ENCODE measurements around the gene KANK2. TPM values are rescaled to one million over a fixed set of nuclear protein-coding genes. Genes with fewer than 3 reads are reported as not detected.

Gene KANK2
- total and polyA plus RNA-seq, 8 donors: 179 to 286 (median 254) TPM

- H3K27ac ChIP-seq: no peak overlapping the region
- intact Hi-C loops (cut with DNase I): loop anchor here in 1 of 2 donors (10.0 kb wide), 1 partner anchor 171 kb away; no protein-coding TSS in a partner anchor
- no peaks in the 10 kb centered on the region for H3K27me3 ChIP-seq
- ATAC-seq (no peak), DNase-seq (no peak)
- TF ChIP-seq CTCF (IDR thresholded peaks at IDR 0.05): no peak
- peaks cover 0 to 20% of the 10 kb centered on the region in 2 donors for H3K4me1 ChIP-seq
- H3K9me3 ChIP-seq: no peaks in the 10 kb centered on the region
- peaks cover 0 to 36% of the 10 kb centered on the region in 2 donors for H3K36me3 ChIP-seq
- no peak overlapping the region for H3K4me3 ChIP-seq
Measured at GRCh38 chr19:11205939-11206570, 8.7 kb upstream of the KANK2 start.

GRCh38 chr19:11204943-11205349, 7.6 kb upstream of the KANK2 start:
- no peak overlapping the region for H3K4me3 ChIP-seq
- H3K4me1 ChIP-seq: peaks cover 0 to 20% of the 10 kb centered on the region in 2 donors
- no peak overlapping the region for H3K27ac ChIP-seq
- no peak for DNase-seq
- H3K27me3 ChIP-seq: no peaks in the 10 kb centered on the region
- H3K36me3 ChIP-seq: peaks cover 0 to 37% of the 10 kb centered on the region in 2 donors
- TF ChIP-seq CTCF (IDR thresholded peaks at IDR 0.05): no peak
- no peak for ATAC-seq
- H3K9me3 ChIP-seq: no peaks in the 10 kb centered on the region
- intact Hi-C loops (cut with DNase I): loop anchor here in 1 of 2 donors (10.0 kb wide), 1 partner anchor 170 kb away; no protein-coding TSS in a partner anchor

- DNase-seq (no peak), ATAC-seq (no peak)
- no peak overlapping the region for H3K4me3 ChIP-seq
- H3K36me3 ChIP-seq: peaks cover 0 to 42% of the 10 kb centered on the region in 2 donors
- peak in 1 of 2 donors; percentile 48 for TF ChIP-seq CTCF (IDR thresholded peaks at IDR 0.05)
- intact Hi-C loops (cut with DNase I): loop anchor here in 1 of 2 donors (10.0 kb wide), 1 partner anchor 169 kb away; no protein-coding TSS in a partner anchor
- H3K4me1 ChIP-seq: peaks cover 0 to 20% of the 10 kb centered on the region in 2 donors
- no peaks in the 10 kb centered on the region for H3K9me3 ChIP-seq
- peak overlapping the region in 1 of 2 donors; percentile 62 for H3K27ac ChIP-seq
- no peaks in the 10 kb centered on the region for H3K27me3 ChIP-seq
Measured at GRCh38 chr19:11204076-11204602, 6.8 kb upstream of the KANK2 start.

- H3K27ac ChIP-seq: peak overlapping the region; percentile 28 to 62
- no peaks in the 10 kb centered on the region for H3K27me3 ChIP-seq
- no peaks in the 10 kb centered on the region for H3K9me3 ChIP-seq
- intact Hi-C loops (cut with DNase I): loop anchor here in 1 of 2 donors (2.0 to 10.0 kb wide), 2 partner anchors 65 to 169 kb away; no protein-coding TSS in a partner anchor
- DNase-seq (peak; percentile 79 to 94 (median 86)), ATAC-seq (peak; percentile 78)
- H3K4me1 ChIP-seq: peaks cover under 1 to 20% of the 10 kb centered on the region in 2 donors
- H3K4me3 ChIP-seq: no peak overlapping the region
- peaks cover 0 to 36% of the 10 kb centered on the region in 2 donors for H3K36me3 ChIP-seq
- TF ChIP-seq CTCF (IDR thresholded peaks at IDR 0.05): peak; percentile 75 to 80
Measured at GRCh38 chr19:11203194-11204075, 6.1 kb upstream of the KANK2 start.
